Bladder microvascular endothelial cell (primary cell): ENCODE measurements around the gene DDHD1. TPM values are rescaled to one million over a fixed set of nuclear protein-coding genes. Genes with fewer than 3 reads are reported as not detected.

Experiments
- total RNA-seq: library from RNA; depleted of rRNA; stranded (reverse); fragments of >200 nt; gene quantifications from 2 replicates; pipeline ENCODE4 v1.2.3, GENCODE V29; 2014

DDHD1 gene
- total RNA-seq, result 5.3 and 17.9 TPM in 2 replicates

GRCh38 chr14:53152887-53153701 is at the start of gene DDHD1:
DDHD1 (minus strand) TSS chr14:53153323; CDS start chr14:53153098, 225 bp downstream.

Other genes with a start within 250 kb of the DDHD1 start
- 77.9 and 108 TPM in 2 replicates for gene FERMT2, start 202.3 kb downstream of the DDHD1 start, total RNA-seq